GM12864 (cell line): Measurements from ENCODE around the gene LRRTM2.

Experiments
- DNase-seq: peaks from one replicate; pipeline ENCODE4 v3.0.0-alpha.2; 2011; ENCODE audit warnings: low read depth
- H3K4me3 ChIP-seq: 2 replicates; pipeline ENCODE4 v1.5.1; 2011; ENCODE audit warnings: mild to moderate bottlenecking, low read depth, low read length, control low read depth
- CTCF ChIP-seq: IDR thresholded peaks from 2 replicates; pipeline ENCODE4 v1.5.1; 2011; ENCODE audit warnings: low read depth, mild to moderate bottlenecking, moderate library complexity, low read length, control low read depth, inconsistent platforms; ENCODE audit errors: missing control alignments

Gene LRRTM2

DNA sequence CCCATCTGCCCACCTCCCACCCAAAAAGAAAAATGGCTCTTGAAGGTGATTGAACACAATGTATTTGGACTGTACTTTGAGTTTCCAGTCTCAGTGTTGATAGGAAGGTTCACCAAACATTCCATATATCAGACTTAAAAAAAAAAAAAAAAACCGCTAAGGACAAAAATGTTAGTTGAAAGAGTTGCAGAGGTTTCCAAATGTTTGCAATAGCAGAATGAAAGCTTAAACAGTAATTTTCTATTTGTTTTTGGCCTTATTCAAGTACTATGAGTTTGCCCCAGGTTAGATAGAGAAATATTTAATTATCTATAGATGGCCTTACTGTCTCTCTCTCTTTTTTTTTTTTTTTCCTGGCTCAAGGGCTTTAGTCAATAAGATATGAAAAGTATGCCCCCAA is 6.1 kb downstream of the LRRTM2 start:
- no peak for DNase-seq
- no peak for TF ChIP-seq CTCF
- no peak overlapping the region for H3K4me3 ChIP-seq

- H3K4me3 ChIP-seq, result no peak overlapping the region
- DNase-seq, result no peak
- no peak for TF ChIP-seq CTCF
Observed at GRCh38 chr5:138867011-138867410, 8.1 kb downstream of the LRRTM2 start.

DNA sequence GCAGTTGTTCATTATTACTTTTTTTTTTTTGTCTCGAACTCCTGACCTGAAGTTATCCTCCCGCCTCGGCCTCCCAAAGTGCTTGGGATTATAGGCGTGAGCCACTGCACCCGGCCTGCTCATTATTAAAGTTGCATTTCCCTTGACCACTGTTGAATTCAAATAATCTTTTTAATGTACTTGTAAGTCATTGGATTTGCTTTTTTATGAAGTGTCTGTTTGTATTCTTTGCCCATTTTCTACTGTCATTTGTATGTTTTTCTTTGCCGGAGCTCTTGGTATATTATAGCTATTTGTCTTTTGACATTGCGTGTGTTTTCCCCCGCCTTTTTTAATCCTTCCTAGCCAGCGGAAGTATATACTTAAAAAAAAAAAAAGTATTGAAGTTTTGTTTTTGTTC is 22.0 kb downstream of the LRRTM2 start:
- TF ChIP-seq CTCF, result no peak
- H3K4me3 ChIP-seq, result no peak overlapping the region
- DNase-seq, result no peak

GRCh38 chr5:138850865-138851435 is 24.2 kb downstream of the LRRTM2 start:
- DNase-seq, result no peak
- H3K4me3 ChIP-seq, result no peak overlapping the region
- no peak for TF ChIP-seq CTCF

- DNase-seq, result no peak
- no peak for TF ChIP-seq CTCF
- no peak overlapping the region for H3K4me3 ChIP-seq
Observed at GRCh38 chr5:138849882-138850281, 25.3 kb downstream of the LRRTM2 start.

GRCh38 chr5:138849439-138849838 is 25.7 kb downstream of the LRRTM2 start:
- no peak for TF ChIP-seq CTCF
- H3K4me3 ChIP-seq, result no peak overlapping the region
- no peak for DNase-seq

DNA sequence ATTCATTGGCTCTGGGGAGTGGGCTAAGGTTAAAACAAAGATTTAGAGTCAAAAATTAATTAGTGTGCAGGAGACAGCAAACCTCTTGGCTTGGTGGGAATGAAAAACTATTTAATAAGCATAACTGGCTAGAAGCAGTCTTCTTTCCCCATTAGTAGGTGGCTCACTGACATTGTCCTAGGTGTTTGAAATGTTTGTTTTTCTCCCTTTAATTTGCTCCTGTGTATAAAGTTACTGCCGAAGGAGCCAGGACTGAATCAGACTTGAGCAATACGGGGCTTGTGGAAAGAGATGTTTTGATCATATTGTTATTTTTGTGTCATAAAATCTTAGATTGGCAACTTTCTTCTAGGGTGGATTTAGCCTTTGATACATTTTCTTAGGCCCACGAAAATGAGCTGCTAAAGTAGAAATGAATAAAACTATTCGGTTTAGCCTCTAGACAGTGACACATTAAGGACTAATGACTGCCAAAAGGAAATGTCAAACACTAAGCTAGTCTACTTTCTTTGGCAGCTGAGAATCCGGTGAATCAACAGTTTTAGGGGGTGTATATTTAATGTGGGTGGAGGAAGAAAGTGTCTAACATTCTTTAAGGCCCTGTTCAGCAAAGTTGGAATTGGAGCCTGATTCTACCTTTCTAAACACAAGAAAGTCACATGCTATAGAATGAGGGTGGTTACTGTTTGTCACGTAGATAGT is 30.2 kb downstream of the LRRTM2 start:
- no peak for DNase-seq
- H3K4me3 ChIP-seq, result no peak overlapping the region
- no peak for TF ChIP-seq CTCF
